ENCODE results near the gene PDS5B.
"Not testable (repeated sequence)": the region's sequence is repeated elsewhere in the genome, so short reads cannot be mapped to it uniquely, and the experiment has no call there.

Gene PDS5B

DNA sequence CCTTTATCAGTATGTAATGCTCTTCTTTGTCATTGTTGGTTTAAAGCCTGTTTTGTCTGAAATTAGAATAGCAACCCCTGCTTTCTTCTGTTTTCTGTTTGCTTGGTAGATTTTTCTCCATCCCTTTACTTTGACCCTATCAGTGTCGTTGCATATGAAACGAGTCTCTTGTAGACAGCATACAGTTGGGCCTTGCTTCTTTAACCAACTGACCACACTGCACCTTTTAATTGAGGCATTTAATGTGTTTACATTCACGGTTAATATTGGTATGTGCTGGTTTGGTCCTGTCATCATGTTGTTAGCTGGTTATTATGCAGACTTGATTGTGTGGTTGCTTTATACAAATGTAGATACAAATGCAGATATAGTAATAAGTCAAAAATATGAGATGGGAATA is 71.1 kb downstream of the PDS5B start:
- no peak for DNase-seq (ENCODE audit: low read depth)

DNA sequence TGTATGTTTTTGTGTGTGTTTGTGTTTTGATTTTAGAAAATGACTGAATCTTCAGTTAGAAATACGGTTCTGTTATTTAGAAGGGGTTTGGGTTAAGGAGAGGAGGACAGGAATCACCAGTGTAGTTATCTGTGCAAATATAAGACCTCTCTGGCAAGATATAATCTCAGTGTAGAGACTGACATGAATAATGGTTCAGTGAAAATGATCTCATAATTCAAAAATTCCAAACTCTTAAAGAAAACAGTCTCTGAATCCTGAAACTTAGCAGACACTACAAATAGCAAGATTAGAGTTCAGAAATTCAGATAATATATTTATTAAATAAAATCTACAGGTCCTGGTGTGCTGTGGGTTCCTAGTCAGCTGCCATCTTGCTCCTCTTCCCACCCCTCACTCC is 73.5 kb downstream of the PDS5B start:
- DNase-seq (ENCODE audit: low read depth), result peak; percentile 76

DNA sequence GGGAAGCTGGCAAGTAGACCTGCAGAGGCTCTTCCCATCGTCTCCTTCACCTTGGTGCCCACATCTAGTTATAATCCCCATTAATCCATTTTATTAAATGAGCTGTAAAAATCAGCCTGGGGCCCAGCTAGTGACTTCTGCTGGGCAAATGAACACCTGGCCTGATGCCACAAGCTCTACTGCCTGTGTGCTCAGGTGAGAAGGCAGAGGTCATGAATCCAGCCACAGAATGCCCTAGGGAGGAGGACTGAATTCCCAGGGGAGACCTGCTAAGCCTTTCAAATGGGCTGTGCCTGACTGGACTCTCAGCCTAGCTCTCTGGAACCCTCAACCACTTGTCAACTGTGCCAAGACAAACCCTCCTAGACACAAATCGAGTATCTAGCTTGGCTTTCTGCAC is 74.0 kb downstream of the PDS5B start:
- DNase-seq (ENCODE audit: low read depth), result no peak

DNA sequence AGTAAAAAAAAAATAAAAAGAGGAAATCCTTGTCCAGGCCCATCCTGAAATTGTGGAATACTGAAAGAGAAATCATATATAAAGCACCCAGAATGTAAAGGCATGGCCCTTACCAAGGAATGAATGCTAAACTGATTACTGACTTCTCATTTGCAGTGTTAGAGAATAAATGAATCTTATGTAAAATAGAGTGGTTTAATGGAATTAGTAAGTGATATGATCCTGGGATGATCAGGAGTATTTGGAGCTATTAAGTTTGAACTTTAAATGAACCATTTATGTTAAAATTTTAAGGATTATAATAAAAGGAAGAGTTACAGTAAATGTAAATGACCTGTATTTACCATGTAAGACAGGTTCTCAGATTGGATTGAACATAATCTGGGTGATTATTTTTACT is 75.4 kb downstream of the PDS5B start:
- no peak for DNase-seq (ENCODE audit: low read depth)

DNA sequence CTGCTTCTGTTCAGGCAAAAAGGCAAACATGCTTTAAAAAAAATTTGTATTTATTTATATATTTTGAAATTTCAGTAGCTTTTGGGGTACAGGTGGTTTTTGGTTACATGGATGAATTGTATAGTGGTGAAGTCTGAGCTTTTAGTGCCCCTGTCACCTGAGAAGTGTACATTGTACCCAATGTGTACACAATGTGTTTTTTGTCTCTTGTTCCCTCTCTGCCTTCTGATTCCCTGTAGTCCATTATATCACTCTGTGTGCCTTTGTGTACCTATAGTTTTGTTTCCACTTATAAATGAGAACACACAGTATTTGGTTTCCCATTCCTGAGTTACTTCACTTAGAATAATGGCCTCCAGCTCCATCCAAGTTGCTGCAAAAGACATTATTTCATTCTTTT is 77.4 kb downstream of the PDS5B start:
- no peak for DNase-seq (ENCODE audit: low read depth)

DNA sequence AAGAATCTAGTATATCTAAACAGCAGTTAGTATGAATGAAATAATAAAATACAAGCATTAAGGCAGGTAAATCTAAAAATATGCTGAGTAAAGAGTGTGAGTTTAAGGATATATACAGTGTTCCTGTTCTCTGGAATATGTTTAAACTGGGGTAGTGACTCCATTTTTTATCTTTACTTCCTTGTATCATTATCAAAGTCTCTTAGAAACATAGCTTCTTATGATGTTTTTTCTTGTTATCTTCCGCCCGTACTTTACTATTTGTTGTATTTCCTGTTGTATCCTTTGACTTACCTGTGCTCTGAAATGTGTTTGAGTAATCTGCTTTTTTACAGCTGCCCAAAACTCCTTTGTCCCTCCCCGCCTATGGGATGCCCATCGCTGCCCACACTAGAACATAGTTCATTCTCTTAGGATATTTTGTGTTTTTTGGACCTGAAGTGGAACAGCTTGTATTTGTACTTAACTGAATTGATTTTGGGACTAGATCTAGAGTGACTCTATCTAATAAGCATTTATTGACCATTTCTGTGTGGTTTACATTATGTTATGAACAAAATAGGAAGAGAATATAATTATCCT is 80.8 kb downstream of the PDS5B start:
- DNase-seq (ENCODE audit: low read depth), result no peak

DNA sequence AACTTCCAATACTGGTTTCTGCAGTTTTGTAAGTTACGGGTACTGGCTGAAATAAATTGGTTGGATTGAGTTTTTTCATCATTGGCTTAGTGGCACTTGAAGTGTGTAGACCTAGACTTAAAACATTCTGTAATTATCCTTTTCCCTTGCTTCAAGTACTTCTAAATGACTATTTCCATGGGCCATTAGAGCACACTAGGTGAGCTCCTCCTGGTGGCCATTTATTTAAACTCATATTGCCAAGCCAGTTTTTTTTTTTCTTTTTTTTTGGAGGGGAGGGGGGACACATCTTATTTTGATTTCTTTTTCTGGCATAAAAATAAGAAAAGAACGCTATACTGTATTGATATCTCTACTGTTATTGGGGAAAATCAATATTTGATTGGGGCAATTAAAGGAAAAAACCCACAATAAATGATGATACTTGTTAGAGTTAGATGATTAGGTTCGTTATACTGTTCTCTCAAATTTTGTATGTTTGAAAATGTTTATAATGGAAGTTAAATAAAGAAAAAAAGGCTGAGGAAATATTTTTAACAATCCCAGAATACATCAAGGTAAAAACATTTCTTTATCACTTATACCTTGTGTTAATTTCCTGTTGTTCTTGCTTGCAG is 82.9 kb downstream of the PDS5B start:
- DNase-seq (ENCODE audit: low read depth), result peak; percentile 62

DNA sequence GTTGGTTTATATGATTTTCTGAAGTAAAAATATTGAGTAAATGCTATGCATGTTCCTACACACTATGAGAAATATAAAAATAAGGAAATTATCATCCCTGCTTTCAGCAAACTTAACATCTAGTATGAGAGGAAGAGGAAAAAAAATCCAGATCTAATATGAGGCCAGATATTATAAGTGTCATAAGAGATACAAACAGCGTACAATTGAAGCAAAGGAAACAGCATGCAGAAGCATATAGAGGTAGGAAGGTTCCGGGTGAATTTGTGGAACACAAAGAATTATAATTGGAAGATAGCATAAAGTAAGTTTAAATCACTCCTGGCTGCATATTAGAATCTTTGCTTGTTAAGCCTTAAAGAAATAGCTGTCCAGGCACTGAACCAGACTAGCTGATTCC is 88.3 kb downstream of the PDS5B start:
- no peak for DNase-seq (ENCODE audit: low read depth)

DNA sequence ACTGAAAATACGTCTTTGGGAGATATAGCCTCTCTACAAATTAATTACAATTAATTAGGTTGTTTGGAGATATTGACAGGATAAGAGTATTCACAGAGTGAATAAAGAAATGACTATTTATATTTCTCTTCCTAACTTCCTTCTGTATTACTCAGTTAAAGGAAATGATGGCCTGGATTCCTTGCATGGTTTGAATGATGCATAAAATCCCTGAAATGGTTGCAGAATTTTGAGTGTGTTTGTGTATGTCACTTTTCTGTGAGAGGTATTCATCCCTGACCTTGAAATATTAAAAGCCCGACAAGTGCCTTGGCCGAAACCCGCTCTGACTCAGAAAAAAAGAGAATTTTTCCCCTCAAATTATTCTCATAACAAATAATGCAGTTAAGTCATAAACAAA is 90.0 kb downstream of the PDS5B start:
- DNase-seq (ENCODE audit: low read depth), result peak; percentile 56

DNA sequence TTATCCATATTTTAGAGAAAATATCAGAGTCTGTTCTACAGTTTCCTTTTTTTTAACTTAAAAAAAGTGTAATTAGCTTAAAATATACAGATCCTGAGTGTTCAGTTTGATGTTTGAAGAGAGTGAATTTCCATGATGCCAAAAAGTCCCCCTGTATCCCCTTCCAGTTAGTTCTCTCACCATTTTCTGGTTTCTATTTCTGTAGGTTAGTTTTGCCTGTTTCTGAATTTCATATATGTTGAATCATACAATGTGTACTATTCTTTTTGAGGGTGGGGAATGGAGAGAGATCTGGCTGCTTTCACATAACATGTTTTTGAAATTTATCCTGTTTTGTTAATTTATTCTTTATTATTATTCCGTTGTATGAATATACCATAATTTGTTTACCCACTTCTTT is 95.9 kb downstream of the PDS5B start:
- no peak for DNase-seq (ENCODE audit: low read depth)

DNA sequence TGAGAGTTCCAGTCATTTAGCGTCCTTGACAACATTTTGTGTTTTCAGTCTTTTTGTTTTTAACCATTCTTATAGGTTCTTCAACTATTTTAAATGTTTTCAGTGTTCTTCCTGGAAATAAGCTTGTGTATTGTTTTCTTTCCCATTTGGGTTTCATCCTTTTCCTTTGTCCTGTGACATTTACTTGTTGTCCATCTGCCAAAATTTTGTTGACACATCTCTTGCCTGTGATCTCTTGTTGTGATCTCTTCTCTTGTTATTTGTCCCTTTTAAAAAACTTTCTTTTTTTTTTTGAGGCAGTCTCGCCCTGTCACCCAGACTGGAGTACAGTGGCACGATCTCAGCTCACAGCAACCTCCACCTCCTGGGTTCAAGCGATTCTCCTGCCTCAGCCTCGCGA is 96.5 kb downstream of the PDS5B start:
- no peak for DNase-seq (ENCODE audit: low read depth)

DNA sequence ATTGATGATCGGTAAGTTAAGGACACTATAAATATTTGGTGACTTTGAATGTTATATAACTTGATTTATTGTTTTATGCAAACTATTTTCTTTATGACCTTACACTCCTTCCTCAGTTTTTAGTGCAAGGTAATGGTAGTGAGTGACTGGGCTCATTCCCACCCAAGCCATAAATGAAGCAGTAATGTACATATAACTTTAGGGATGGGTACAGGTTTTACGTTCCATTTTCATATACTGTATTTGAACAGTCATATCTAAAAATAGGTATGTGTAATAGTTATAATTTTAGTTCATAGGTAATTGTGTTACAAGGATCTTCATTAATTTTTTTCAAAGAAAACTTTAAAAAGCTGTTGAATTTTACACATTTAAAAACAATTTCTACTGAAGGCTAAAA is 101.0 kb downstream of the PDS5B start:
- DNase-seq (ENCODE audit: low read depth), result no peak

DNA sequence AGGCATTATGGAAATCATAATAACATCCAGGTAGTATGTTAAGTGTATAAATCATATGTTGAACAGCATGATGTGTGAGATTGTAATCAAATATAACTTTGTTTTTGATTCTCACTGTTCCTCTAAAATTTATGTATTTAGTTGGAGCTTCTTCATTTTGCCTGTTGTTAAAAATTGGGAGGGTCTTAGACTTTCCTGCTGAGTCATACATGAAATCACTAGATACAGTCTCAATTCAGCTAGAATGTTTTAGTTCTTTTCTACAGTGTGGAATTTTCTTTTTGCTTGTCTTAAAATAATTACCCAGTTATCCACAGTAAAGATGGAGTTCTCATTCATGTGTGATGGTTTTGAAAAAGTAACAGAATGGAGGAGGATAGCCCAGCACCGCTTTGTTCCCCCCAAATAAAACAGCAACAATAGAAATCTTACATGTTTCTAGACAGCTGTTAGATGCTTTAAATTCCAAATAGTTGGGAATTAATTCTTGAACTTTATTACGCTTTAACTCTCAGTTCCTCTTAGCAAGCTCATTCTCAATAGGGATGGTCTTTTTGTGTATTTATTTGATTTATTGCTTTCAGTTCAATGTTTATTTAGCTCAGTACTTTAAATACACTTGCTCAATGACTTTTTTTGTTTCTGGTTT is 109.5 kb downstream of the PDS5B start:
- DNase-seq (ENCODE audit: low read depth), result no peak

DNA sequence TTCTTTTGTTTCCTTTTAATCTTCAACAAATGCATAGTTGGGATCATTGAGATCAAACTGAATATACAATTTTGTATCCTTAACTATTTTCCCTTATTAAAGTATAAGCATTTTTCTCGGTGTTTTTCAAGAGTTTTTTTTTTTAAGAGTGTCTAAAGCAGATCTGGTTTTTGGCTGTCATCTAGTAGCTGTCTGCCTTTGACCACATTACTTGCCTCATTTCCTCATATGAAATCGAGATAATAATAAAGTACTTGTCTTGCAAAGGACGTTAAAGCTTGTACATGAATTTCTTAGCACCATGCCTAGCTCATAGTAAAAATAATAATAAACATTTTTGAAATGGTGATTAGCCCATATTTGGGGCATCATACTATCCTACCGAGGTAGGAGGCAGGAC is 121.2 kb downstream of the PDS5B start:
- no peak for DNase-seq (ENCODE audit: low read depth)

DNA sequence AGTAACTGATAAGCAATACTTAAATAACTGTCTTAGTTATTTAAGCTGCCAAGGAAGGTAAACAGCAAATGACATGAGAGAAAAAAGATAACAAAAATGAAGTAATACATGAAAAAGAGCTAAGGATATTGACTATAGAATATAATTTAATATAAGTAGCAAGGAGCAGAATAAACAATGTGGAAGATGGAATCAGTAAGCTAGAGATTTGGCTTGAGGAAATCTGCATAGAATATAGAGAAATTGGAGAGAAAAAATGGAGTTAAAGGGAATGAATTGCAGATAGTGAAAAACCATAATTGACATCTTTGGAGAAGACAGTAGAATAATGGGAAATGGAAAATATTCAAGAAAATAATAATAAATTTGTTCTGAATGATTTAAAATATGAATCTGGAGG is 127.1 kb downstream of the PDS5B start:
- DNase-seq (ENCODE audit: low read depth), result no peak

DNA sequence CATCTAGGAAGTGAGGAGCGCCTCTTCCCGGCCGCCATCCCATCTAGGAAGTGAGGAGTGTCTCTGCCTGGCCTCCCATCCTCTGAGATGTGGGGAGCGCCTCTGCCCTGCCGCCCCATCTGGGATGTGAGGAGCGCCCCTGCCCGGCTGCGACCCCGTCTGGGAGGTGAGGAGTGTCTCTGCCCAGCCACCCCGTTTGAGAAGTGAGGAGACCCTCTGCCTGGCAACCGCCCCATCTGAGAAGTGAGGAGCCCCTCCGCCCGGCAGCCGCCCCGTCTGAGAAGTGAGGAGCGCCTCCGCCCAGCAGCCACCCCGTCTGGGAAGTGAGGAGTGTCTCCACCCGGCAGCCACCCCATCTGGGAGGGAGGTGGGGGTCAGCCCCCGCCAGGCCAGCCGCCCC is 129.9 kb downstream of the PDS5B start:
- DNase-seq (ENCODE audit: low read depth), result not testable (repeated sequence)

DNA sequence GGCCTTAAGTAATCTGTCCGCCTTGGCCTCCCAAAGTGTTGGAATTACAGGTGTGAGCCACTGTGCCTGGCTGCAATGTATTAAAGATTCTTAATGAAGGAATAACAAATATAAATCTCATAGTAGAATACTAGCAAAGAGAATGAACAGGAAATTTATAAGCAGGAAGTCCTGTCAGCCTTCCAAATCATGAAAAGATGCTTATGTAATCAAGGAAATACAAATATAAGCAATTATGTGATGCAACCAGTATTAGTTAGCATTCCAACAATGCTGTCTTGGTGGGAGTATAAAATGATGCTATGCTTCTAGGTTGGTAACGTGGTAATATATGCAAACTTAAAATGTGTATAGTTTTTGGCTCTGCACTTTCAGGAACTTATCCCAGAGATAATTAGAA is 133.8 kb downstream of the PDS5B start:
- peak; percentile 43 for DNase-seq (ENCODE audit: low read depth)

DNA sequence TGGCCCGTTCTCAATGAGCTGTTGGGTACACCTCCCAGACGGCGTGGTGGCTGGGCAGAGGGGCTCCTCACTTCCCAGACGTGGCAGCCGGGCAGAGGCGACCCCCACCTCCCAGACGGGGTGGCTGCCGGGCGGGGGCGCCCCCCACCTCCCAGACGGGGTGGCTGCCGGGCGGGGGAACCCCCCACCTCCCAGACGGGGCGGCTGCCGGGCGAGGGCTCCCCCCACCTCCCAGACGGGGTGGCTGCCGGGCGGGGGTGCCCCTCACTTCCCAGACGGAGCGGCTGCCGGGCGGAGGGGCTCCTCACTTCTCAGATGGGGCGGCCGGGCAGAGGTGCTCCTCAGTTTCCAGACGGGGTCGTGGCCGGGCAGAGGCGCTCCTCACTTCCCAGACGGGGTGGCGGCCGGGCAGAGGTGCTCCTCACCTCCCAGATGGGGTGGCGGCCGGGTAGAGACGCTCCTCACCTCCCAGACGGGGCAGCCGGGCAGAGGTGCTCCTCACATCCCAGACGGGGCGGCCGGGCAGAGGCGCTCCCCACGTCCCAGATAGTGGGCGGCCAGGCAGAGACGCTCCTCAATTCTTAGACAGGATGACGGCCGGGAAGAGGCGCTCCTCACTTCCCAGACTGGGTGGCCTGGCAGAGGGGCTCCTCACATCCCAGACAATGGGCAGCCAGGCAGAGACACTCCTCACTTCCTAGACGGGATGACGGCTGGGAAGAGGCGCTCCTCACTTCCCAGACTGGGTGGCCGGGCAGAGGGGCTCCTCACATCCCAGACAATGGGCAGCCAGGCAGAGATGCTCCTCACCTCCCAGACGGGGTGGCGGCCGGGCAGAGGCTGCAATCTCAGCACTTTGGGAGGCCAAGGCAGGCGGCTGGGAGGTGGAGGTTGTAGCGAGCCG is 135.1 kb downstream of the PDS5B start:
- not testable (repeated sequence) for DNase-seq (ENCODE audit: low read depth)

DNA sequence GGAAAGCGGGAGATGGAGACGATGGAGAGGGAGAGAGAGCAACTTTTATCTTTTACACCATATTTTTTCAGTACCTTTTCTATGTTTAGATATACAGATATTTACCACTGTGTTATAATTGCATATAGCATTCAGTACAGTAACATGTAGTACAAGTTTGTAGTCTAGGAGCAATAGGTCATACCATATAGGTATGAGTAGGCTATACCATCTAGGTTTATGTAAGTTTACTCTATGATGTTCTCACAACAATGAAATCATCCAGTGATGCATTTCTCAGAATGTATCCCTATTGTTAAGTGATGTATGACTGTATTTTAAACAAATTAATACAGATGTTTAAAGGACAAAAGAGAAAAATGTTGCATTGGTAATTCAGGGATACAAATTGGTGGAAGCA is 136.1 kb downstream of the PDS5B start:
- no peak for DNase-seq (ENCODE audit: low read depth)

DNA sequence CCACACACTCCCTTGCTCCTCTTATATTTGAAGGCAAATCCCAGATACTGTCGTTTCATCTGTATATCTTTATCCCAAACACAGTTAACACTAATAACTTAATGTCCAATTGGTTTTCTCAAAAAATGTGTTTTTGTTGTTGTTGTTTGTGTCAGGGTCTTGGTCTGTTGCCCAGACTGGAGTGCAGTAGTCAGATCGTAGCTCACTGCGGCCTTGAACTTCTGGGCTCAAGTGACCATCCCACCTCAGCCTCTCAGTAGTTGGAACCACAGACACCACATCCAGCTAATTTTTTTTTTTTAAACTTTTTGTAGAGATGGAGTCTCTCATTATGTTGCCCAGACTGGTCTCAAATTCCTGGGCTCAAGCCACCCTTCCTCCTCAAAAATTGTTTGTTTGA is 137.7 kb downstream of the PDS5B start:
- DNase-seq (ENCODE audit: low read depth), result no peak

DNA sequence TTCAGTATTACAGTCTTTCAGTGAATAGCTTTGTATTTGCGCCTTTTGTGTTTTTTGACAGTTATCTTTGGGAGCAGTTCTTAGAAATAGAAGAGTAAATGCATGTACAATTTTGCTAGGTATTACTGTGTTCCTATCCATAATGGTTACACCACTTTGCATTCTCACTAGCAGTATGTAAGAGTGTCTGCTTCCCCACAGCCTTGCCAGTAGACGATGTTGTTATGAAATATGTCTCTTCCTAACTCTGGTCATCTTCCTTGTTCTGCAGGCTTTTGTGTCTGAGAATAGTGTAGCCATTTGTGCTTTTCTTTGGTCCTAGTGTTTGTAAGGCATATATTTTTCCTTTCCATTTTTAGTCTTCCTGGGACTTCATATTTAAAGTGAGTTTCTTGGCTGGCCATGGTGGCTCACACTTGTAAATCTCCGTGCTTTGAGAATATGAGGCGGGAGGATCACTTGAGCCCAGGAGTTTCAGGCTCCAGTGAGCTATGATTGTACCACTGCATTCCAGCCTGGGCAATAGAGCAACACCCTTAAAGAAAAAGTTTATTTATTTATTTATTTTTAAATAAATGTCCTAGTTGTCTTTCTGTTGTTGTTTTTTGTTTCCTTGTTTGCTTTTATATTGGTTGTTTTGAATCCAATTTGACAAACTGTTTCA is 140.3 kb downstream of the PDS5B start:
- DNase-seq (ENCODE audit: low read depth), result peak; percentile 68

DNA sequence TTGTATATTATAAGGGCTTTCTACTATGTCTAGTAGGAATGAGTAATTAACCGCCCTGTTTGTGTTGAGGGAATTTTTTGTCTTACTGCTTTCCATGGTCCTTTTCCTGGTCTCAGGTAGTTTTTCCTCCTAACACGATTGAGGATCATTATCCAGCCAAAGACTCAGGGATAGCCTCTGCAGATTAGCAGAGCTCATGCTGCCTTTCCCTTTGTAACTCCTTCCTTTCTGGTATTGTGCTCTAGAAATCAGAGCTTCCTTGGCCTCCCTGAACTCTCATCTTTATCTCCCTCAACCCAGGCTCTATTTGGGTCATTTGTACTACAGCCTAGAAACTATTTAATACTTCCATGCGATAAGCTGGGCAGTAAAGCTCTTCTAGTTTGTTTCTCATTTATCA is 142.1 kb downstream of the PDS5B start:
- no peak for DNase-seq (ENCODE audit: low read depth)
